GM13976 (cell line): ENCODE data around the gene ALPK3.

Experiments used
- DNase-seq: peaks from one replicate; pipeline ENCODE4 v3.0.0; 2012; ENCODE audit warnings: low spot score
- in situ Hi-C: fragments of 300-500 bp; cut with MboI; formaldehyde crosslinking; loops from one replicate; pipeline ENCODE4 v1.12.0; 2022; ENCODE audit warnings: low sequenced_read_pairs, mixed read lengths, inconsistent platforms; ENCODE audit not compliant: unreplicated experiment
- TF ChIP-seq, protein P1 (sequence below): IDR thresholded peaks from 2 replicates; pipeline ENCODE4 v1.5.1; 2012; ENCODE audit warnings: borderline replicate concordance, mild to moderate bottlenecking; ENCODE audit not compliant: insufficient read depth; ENCODE audit errors: extremely low read depth, missing control alignments, control extremely low read depth

ALPK3 gene

DNA sequence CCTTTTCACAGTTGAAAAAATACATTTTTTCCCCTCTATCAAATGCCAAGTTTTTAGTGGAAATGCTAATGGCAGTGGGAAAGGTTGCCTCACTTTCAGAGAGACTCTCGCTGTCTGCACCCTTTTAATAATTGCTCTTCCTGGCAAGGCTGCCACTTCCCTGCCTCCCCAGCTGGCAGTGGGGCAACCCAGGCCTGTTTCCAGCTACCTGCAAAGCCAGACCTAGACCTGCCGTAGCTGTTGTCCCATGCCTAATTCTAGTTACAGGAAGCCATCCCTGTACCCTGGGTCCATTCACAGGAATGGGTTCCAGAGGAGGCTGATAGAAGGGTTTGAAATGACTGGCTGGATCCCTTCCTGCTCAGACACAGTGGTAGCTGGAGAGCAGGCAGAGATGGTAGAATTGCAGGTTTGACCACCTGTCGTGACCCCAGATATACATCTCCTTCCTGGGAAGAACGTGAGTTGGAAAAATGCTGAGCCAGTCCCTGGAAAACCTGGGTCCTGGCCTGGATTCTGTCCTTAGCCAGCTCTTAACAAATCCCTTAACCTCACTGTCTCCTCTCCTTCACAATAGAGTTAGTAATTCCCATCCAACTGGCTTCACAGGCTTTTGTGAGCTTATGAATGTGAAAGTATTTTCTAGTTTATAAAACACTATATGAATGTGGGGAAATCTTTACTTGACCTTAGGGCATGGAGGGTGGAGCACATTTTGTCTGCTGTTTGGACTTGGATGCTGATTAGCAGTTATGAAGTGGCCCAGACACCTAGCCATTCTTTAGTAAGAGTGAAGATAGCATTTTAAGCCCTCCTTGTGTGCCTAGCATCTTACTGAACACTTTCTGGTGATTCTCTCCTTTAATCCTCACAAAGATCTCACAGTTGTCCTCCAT lies 12.9 kb upstream of the ALPK3 start:
- DNase-seq, result no peak
- TF ChIP-seq, protein P1, sequence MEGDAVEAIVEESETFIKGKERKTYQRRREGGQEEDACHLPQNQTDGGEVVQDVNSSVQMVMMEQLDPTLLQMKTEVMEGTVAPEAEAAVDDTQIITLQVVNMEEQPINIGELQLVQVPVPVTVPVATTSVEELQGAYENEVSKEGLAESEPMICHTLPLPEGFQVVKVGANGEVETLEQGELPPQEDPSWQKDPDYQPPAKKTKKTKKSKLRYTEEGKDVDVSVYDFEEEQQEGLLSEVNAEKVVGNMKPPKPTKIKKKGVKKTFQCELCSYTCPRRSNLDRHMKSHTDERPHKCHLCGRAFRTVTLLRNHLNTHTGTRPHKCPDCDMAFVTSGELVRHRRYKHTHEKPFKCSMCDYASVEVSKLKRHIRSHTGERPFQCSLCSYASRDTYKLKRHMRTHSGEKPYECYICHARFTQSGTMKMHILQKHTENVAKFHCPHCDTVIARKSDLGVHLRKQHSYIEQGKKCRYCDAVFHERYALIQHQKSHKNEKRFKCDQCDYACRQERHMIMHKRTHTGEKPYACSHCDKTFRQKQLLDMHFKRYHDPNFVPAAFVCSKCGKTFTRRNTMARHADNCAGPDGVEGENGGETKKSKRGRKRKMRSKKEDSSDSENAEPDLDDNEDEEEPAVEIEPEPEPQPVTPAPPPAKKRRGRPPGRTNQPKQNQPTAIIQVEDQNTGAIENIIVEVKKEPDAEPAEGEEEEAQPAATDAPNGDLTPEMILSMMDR, result no peak
- in situ Hi-C loops, result no loop called here

DNA sequence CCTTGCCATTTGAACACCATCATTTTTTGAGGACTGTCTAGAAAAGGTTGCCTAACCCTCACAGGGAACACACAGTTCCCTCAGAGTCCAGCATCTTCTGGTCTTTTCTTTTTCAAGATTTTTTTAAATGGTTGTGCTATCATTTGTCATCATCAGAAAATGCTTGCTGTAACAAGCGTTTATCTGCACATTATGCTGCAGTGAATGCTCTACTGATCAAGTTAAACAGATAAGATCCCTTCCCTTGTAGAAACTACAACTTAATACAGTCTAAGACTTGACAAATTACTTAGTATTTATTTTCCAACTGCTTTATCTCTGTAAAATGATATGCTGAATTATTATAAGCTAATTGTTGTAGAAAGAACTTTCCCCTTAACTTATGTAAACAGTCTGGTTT lies 11.9 kb upstream of the ALPK3 start:
- TF ChIP-seq, protein P1, result no peak
- in situ Hi-C loops, result no loop called here
- no peak for DNase-seq

DNA sequence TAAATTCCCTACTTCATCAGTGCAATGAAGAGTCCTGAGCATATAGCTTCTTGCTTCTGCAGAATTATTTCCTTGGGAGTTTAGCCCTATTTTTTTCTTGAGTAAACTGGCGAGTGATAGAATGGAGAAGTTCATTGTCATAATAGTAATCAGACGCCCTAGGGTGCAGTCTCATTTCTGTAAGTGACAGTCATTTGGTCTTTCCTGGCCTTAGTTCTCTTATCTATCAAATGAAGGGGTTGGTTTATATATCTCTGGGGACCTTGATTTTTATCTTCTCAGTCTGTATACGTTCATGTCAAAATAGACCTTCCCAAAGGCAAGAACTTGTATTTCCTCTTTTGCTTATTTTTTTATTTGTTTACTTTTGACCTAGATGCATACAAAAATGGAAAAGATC lies 9.9 kb upstream of the ALPK3 start:
- no peak for DNase-seq
- in situ Hi-C loops, result no loop called here

GRCh38 chr15:84810073-84810840 lies 6.9 kb upstream of the ALPK3 start:
- TF ChIP-seq, protein P1, result no peak
- DNase-seq, result no peak
- in situ Hi-C loops, result no loop called here

More for the DNA sequence above, 9.9 kb upstream of the ALPK3 start:
- TF ChIP-seq, protein P1, result no peak

DNA sequence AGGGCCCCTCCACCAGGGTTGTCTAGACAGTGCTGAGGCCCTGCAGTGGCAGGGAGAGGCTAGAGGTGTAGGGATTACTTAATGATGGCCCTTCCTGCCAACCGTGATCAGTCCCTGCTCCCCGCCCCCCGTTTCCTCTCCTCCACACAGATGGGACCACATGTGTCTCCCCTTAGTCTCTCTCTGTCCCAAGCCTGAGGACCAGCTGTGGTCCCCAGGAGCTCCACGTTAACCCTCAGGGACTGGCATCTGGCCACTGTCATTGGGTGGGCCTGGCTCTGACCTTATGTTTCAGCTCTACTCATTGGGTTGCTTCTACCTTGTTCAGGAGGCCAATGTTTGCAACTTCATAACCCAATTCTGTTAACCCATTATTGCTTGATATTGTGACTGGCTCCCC lies 6.0 kb upstream of the ALPK3 start:
- in situ Hi-C loops, result no loop called here
- no peak for DNase-seq
- TF ChIP-seq, protein P1, result no peak

DNA sequence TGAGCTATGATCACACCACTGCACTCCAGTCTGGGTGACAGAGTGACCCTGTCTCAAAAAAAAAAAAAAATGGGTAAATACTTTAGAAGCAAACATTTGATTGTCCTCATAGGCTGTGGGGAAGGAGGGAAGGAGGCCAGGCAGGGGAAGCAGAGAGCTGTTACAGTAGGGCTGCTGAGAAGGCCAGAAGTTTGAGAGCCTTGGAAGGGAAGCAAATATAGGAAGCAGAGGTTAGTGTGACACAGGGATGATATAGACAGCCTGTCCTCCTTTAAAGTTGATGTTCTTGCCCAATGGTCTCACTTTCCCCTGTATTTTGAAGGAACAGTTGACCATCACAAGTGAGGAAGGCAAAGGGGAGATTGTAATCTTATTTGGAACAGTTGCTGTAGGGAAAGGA lies 5.3 kb upstream of the ALPK3 start:
- in situ Hi-C loops, result no loop called here
- TF ChIP-seq, protein P1, result no peak
- DNase-seq, result no peak
